ENCODE data around the gene ZFP36L1. TPM values are rescaled to one million over a fixed set of nuclear protein-coding genes. Genes with fewer than 3 reads are reported as not detected.

ZFP36L1 gene
- total RNA-seq, 1 donor from 2014 or later, result 49.2 TPM

DNA sequence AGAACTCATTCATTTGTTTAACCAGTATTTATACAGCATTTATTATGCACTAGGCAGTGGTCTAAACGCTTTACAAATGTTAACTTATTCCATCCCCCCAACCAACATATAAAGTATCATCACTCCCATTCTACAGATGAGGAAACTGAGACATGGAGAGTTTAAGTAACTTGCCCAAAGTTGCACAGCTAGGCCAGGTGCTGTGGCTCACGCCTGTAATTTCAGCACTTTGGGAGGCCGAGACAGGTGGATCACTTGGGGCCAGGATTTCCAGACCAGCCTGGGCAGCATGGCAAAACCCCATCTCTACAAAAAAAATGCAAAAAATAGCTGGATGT, 37.9 kb downstream of the ZFP36L1 start:
- ATAC-seq, result no peak

DNA sequence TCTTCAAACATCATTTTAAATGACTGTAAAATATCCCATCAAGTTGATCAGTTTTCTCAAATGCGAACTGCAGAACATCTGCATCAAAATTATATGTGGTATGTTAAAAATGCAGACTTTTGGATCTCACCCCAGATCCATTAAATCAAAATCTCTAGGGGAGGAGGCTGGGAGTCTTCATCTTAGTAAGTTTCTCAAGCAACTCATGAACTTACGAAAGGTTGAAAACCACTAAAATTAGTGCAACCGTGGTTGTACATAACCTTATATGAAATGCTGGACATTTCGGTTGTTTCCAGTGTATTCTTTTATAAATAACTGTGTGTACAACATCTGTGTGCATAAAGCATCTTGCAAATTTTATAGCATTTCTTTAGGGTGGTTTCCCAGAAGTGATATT, 39.2 kb downstream of the ZFP36L1 start:
- DNase-seq, result no peak
- ATAC-seq, result no peak
- intact Hi-C loops (cut with micrococcal nuclease), result no loop called here

More for the DNA sequence above, 37.9 kb downstream of the ZFP36L1 start:
- no peak for DNase-seq
- intact Hi-C loops (cut with micrococcal nuclease), result no loop called here

DNA sequence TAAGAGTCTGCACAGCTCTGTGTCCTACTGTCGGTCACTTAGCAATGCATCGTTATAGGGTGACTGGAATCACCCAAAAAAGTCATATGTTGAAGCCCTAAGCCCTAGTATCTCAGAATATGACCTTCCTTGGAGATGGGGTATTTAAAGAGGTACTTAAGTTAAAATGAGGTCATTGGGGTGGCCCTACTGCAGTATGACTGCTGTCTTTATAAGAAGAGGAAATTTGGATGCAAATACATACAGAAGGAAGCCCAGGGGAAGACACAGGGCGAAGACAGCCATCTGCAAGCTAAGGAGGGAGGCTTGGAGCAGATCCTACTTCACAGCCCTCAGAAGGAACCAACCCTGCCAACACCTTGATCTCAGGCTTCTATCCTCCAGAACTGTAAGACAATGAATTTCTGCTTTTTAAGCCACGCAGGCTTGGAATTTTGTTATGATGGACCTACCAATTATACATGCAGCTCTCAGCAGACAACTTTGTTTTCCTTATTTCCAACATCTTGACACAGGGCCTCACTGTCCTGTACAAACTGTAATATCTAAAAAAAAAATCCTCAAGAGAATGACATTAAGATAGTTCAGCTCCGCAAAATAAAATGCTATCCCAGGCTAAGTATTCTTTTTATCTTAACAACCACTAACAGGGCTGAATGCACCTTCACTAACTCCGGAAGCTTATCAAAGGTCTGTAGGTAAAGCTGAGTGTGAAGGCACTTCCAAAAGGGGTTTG, 40.4 kb downstream of the ZFP36L1 start:
- intact Hi-C loops (cut with micrococcal nuclease), result no loop called here
- DNase-seq, result no peak

DNA sequence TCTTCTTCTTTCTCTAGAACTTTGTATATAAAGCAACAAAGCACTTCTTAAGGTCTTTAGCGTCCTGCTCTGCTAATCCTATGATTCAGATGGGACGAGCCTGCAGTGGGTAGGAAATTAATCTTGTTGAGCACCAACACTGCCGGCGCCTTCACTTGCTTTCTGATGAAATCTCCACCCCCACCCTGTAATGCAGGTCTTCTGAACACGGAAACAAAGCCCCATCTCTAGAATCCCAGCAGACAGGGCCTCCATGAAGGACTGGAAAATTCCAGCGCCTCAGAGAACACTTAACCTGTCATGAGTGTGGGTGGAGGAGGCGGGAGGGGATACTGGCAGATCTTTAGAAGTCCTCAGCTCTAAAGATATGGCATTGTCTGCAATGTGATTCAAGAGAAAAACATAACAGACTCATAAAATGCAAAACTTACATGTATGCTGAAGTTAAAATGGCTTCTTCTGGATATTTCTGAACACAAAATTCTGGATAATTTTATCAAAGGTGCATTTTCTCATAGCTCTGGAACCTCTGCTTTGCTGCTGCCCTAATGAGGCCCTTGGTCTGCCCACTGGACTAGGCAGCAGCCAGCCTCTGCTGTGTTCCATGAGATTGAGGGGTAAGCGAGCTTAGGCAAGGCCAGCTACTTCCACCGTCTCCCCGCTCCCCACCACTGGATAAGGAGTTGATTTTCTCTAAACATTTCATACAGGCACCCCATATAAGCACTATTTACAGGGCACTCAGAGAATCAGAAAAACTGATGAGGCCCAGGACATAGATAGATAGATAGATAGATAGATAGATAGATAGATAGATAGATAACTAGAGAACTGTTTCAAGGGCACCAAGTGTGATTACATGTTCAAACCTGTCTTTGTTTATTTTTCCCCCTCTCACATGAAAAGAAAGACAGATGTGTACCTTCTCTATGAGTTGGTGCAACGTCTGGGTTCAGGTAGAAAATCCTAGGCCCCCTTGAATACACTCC, 43.1 kb downstream of the ZFP36L1 start:
- ATAC-seq (no peak), DNase-seq (no peak)
- intact Hi-C loops (cut with micrococcal nuclease), result no loop called here

More for the DNA sequence above, 40.4 kb downstream of the ZFP36L1 start:
- ATAC-seq, result peak; percentile 35

DNA sequence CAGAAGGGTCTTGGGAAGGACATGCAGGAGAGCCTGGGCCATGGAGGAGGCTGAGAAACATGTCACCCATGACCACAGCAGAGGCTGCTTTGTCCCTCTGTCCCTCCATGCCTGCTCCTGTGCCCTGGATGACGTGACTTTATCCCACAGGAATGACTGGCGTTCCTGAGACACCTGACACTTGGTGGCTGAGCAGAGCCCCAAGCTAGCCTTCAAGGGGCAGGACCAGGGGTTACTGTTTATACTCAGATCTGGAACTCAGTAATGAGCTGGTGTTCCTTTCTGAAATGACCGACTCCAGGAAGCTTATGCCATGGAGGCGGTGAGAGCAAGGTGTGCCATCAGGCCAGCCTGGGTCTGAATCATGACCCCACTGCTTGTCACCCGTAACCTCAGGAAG, 44.2 kb downstream of the ZFP36L1 start:
- ATAC-seq (no peak), DNase-seq (no peak)
- intact Hi-C loops (cut with micrococcal nuclease), result no loop called here

DNA sequence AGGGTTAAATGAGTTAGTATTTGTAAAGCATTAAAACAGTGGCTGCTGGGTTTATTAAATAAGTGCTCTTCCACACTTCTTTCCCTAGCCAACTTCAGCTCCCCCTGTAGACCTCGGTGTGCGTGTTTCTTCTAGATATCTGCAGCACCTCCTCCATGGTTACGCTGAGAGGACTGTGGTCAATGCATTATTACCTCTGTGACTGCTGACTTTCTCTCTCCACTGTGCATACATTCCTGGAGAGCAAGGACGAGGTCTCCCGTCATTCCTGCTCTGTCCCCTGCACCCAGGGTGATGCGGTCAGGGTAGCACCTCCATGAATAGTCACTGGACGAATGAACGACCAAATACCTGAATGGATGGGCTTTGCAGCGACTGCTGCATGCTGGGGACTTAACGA, 44.6 kb downstream of the ZFP36L1 start:
- intact Hi-C loops (cut with micrococcal nuclease), result no loop called here

DNA sequence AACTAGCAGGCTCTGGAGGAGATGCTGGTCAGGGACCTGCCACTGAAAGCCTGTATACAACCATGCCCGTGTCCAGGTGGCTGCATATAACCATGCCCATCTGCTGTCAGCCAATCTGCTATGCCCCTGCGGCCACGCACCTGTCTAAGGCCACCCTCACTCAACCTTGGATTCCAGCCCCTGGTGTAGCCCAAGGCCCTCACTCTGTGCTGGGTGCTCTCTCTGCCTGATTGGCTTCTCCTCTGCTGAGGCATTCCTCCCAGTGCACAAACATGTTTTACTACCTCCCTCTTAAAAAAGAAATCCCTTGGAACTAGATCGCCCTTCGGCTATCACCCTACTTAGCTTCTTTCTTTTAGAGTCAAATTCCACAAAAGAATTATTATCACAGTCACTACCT, 45.5 kb downstream of the ZFP36L1 start:
- DNase-seq, result no peak
- no peak for ATAC-seq
- intact Hi-C loops (cut with micrococcal nuclease), result no loop called here

More for the DNA sequence above, 44.6 kb downstream of the ZFP36L1 start:
- ATAC-seq (no peak), DNase-seq (no peak)

DNA sequence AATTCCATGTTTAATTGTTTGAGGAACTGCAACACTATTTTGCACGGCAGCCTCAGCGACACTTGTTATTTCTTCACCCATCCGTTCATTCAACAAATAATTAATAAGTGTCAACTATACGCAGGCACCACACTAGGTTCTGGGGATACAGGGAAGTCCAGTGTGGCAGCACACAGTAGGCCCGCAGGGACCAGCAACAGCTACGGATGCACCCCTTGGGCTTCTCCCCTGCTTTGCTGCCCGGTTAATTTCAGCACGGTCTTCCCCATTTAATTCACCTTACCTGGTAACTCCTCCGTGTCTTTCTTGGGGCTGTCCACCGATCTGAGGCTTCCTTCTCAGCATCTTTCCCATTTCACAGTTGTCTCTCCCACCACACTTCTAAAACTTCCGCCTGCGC, 48.3 kb downstream of the ZFP36L1 start:
- intact Hi-C loops (cut with micrococcal nuclease), result no loop called here
- no peak for ATAC-seq
- no peak for DNase-seq

DNA sequence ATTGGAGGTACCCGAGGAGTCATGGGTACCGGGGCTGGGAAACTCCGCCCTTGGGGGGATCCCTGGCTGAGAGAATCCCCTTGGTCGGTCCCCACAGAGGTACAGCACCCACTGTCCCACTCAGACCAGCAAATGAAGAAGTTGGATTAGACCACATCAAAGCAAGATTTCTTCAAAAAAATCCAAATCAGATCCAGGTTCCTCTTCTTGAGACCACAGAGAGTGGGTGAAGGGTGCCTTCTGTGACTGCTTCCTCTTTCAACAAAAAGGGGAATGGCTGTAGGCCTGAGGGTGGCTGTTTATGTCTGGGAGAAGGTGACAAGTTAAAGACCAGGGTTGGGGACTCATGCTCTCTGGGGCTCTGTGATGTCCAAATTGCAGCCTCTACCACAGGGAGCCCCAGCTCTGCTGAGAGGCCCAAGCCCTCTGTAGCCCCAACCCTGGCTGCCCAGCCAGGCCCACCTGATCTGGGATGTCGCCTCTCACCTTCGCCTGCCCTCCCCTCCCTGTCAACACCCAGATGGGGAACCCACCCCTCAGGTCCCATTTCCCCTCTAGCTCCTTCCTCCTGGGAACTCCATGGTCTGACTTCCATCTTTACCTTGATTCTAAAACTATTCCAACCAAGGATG, 50.9 kb downstream of the ZFP36L1 start:
- DNase-seq (no peak), ATAC-seq (peak; percentile 50)
- intact Hi-C loops (cut with micrococcal nuclease), result no loop called here

DNA sequence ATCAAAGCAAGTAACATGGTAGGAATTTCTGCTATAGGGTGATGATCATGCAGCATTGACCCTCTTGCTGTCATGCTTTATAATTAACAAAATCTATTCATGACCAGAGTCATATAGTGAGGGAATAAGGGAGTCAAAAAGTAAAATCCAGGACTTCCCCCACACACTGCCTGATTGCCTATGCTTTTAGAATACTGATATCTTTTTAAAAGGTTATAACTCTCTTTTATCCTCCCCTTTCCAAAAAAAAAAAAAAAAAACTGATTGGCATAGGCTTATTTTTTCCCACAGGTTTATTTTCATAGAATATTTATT, 51.4 kb downstream of the ZFP36L1 start:
- no peak for ATAC-seq
- DNase-seq, result no peak
- intact Hi-C loops (cut with micrococcal nuclease), result no loop called here

DNA sequence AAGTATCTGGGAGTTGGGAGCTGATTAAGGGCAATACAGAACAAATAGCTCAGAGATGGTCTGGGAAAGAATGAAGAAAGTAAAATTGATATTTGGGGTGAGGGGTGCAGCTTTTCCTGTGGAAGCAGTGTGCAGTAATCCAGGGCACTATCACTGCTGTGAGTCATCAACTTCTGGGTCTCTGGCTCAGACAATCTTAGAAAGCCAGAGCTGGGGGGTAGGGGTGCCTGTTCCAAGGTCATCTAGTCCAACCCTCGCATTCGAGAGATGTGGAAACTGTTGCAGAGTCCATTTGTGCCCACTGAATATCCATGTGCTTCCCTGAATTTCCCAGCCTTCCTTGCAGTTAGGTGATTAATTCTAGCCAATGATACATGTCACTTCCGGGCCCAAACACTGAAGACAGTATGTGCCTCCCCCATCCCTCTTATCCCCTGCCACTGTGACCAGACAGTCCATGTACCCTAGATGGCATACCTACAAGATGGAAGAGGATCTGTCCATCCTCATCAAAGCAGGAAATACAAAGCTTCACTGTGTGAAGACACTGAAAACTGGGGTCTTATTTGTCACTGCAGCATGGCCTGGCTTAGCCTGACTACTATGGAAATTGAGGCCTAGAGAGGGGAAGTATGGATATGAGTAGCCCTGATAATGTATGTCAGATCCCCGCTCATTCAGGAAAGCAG, 51.9 kb downstream of the ZFP36L1 start:
- DNase-seq, result no peak
- intact Hi-C loops (cut with micrococcal nuclease), result no loop called here
- no peak for ATAC-seq

DNA sequence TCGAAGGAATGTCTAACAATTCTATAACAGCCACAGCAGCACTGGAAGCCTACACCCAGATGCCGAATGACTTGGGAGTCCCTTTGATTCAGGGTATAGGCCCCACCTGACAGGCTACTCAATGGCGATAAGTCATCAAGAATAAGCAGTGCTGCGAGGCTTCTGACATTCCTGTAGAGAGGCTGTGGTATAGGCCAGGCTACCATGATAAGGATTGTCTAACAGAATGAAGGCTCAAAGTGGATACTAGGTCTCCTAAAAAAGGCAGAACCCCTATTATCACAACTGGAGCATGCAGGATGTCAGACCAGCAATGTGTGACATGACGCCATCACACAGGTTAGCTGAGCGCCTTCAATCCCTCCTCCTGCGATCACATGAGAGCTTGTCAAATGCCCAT, 53.2 kb downstream of the ZFP36L1 start:
- intact Hi-C loops (cut with micrococcal nuclease), result no loop called here
- no peak for DNase-seq
- ATAC-seq, result no peak

DNA sequence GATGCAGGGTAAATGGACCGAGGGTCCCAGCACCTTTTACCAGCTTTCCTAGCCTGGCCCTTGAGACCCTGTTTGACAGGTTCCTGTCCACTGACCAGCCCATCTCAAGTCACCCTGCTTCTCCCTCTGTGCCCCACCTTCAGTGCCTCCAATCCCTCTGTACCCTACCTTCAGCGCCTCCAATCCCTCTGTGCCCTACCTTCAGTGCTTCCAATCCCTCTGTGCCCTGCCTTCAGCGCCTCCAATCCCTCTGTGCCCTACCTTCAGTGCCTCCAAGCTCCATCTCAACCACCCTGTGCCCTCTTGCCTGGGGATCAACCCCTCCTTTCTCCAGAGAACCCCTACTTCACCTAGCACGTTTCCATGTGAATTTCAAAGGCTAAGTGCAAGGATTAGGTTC, 54.3 kb downstream of the ZFP36L1 start:
- no peak for DNase-seq
- intact Hi-C loops (cut with micrococcal nuclease), result no loop called here
- ATAC-seq, result no peak

Other genes starting within 250 kb of the ZFP36L1 start
- 90.5 TPM for gene ACTN1, start 186.2 kb upstream of the ZFP36L1 start, total RNA-seq